Fibroblast of lung (primary cell): ENCODE data around the gene SLC36A3.

ENCODE experiments used
- CTCF ChIP-seq, 2 donors: IDR thresholded peaks in 1 of 2; conservative IDR thresholded peaks in 1 of 2; 1 replicate in 1 of 2; 2 replicates in 1 of 2; pipeline ENCODE4 v1.5.1; 2011 to 2012; ENCODE audit warnings: low read length in 2 of 2, control low read depth in 1 of 2, inconsistent platforms in 1 of 2, low read depth in 1 of 2, mild to moderate bottlenecking in 1 of 2
- EZH2 ChIP-seq: IDR thresholded peaks from 2 replicates; pipeline ENCODE4 v1.5.1; 2012; ENCODE audit warnings: low read length, control low read depth, mild to moderate bottlenecking; ENCODE audit errors: missing control alignments

GRCh38 chr5:151345187-151345807, 41.7 kb upstream of the SLC36A3 start:
- TF ChIP-seq CTCF (conservative IDR thresholded peaks at IDR 0.05 in 1 of 2, IDR thresholded peaks at IDR 0.05 in 1 of 2; ENCODE audit: low read depth in 1 of 2, low read length in 2 of 2) = no peak
- no peak for TF ChIP-seq EZH2
